Large intestine (tissue), 3 donors: ENCODE measurements around the gene METTL4. TPM values are rescaled to one million over a fixed set of nuclear protein-coding genes. Genes with fewer than 3 reads are reported as not detected.
A peak's percentile ranks its signal among the peaks of the same experiment; 100 is the strongest.
"Not testable (repeated sequence)": the region's sequence is repeated elsewhere in the genome, so short reads cannot be mapped to it uniquely, and the experiment has no call there.

ENCODE experiments used
- DNase-seq, 2 donors: peaks; one replicate each; pipeline versions ENCODE4 v3.0.0 to v3.0.0-alpha.2; 2013
- H3K27ac ChIP-seq: one replicate; pipeline ENCODE4 v1.5.1; 2013; ENCODE audit warnings: low read length
- H3K27me3 ChIP-seq: 2 replicates; pipeline ENCODE4 v1.6.1; 2013; ENCODE audit warnings: low read length; ENCODE audit not compliant: control insufficient read depth, insufficient read depth
- H3K36me3 ChIP-seq: 2 replicates; pipeline ENCODE4 v1.6.1; 2013; ENCODE audit warnings: low read length; ENCODE audit not compliant: control insufficient read depth, insufficient read depth
- H3K4me1 ChIP-seq: one replicate; pipeline ENCODE4 v1.6.1; 2013; ENCODE audit warnings: low read length; ENCODE audit not compliant: control insufficient read depth, insufficient read depth
- H3K4me3 ChIP-seq: one replicate; pipeline ENCODE4 v1.5.1; 2013; ENCODE audit warnings: low read length
- H3K9me3 ChIP-seq: one replicate; pipeline ENCODE4 v1.6.1; 2013; ENCODE audit warnings: mild to moderate bottlenecking, low read depth, low read length, moderate library complexity; ENCODE audit not compliant: control insufficient read depth
- WGBS: methylation state at CpG from one replicate; pipeline ENCODE4 v1.1.5; 2013; ENCODE audit warnings: low lambda C conversion rate; ENCODE audit not compliant: insufficient coverage; 5-methylcytosine and 5-hydroxymethylcytosine counted together
- polyA plus RNA-seq: library from polyadenylated mRNA; unstranded; fragments of 120-200 nt; gene quantifications from one replicate; pipeline ENCODE4 v1.2.1, GENCODE V29; 2013

The METTL4 gene
- polyA plus RNA-seq, 1 donor = 13.3 TPM

DNA sequence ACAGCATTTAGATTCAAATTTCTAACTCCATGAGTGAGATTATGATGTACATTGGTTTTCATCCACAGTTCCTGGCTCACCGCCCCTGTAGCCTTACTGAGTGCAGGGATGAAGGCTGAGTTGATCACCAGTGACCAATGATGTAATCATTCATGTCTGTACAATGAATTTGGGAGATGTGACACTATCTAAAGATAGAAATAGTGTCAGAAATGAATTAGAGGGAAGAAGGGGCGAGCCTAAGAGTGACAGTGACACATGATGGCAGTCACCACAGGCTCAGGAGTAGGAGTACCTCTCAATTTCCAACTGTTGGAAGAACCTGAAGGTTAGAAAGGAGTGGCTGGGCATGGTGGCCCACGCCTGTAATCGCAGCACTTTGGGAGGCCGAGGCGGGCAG is 3.2 kb downstream of the METTL4 start:
- no peak for DNase-seq
- H3K9me3 ChIP-seq = no peaks in the 10 kb centered on the region
- WGBS = 100% methylated on average over 1 of the region's 6 CpGs
- no peak overlapping the region for H3K4me3 ChIP-seq
- H3K4me1 ChIP-seq = peaks cover 4% of the 10 kb centered on the region
- H3K27ac ChIP-seq = no peak overlapping the region
- peaks cover 14% of the 10 kb centered on the region for H3K36me3 ChIP-seq
- H3K27me3 ChIP-seq = no peaks in the 10 kb centered on the region

DNA sequence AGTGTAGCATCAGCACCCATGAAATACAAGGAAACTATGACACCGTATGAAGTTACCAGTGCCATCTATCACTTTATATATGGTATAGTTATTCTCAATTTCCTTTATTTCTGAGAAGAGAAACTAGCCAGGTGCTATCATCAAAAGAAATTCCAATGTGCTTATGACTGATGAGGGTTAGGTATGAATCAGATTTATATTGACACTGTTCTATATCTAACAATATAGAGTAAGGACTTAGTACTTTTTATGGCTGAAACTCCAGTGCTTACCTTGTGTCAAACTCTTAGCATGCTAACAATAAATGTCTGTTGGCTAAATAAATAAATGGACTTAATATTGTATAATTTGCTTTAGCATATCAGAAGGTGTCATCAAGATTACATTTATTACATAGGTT is 6.9 kb downstream of the METTL4 start:
- DNase-seq = no peak
- 100% methylated on average over 1 of the region's 1 CpG for WGBS
- Histone ChIP-seq H3K36me3 (peaks cover 18% of the 10 kb centered on the region), H3K27ac (no peak overlapping the region), H3K27me3 (no peaks in the 10 kb centered on the region), H3K4me1 (no peaks in the 10 kb centered on the region), H3K9me3 (no peaks in the 10 kb centered on the region), H3K4me3 (no peak overlapping the region)

GRCh38 chr18:2559249-2559648 is 12.1 kb downstream of the METTL4 start:
- 100% methylated on average over 1 of the region's 1 CpG for WGBS
- H3K9me3 ChIP-seq = no peaks in the 10 kb centered on the region
- no peak overlapping the region for H3K4me3 ChIP-seq
- H3K36me3 ChIP-seq = peaks cover 6% of the 10 kb centered on the region
- no peak overlapping the region for H3K27ac ChIP-seq
- no peaks in the 10 kb centered on the region for H3K27me3 ChIP-seq
- no peaks in the 10 kb centered on the region for H3K4me1 ChIP-seq
- no peak for DNase-seq

DNA sequence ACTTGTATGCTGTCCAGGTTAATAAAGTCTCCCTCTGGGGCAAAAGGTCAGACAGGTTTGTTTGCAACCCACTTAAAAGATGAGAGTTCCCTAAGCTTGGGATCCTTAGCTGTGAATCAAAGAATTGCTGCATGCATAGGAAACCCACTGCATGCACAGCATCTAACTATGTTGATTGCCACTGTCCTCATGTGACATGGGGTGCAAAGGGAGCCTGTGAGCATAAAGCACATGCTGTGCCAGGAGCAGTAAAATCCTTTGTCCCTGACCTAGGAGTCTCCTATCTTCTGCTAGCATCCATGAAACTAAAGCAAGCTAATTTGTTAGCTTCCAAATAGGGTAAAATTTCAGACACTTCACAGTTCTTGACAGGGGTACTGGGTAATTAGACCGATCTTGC is 13.8 kb downstream of the METTL4 start:
- no peak for DNase-seq
- no peaks in the 10 kb centered on the region for H3K4me1 ChIP-seq
- no peak overlapping the region for H3K4me3 ChIP-seq
- H3K36me3 ChIP-seq = peaks cover 3% of the 10 kb centered on the region
- no peak overlapping the region for H3K27ac ChIP-seq
- no CpG with 5 or more reads among the region's 1 CpG for WGBS
- no peaks in the 10 kb centered on the region for H3K9me3 ChIP-seq
- H3K27me3 ChIP-seq = no peaks in the 10 kb centered on the region

DNA sequence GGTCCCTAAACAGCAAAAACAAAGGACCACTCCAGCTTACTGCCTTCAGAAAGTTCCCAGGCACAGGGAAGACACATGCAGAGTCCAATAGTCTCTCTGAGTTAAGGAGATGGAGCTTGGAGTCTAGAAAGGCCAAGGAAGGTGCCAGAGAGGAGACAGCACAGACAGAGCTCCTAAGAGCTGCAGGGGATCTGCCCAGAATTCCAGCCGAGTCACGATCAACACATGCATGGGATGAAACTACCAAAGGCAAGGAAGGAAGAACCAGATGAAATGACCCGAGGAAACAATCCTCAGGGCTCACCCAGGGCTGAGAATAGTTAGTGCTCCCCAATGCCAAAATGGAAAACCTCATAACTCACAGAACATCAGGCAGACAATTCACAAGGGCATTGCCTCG is 15.4 kb downstream of the METTL4 start:
- no peaks in the 10 kb centered on the region for H3K4me1 ChIP-seq
- H3K9me3 ChIP-seq = no peaks in the 10 kb centered on the region
- 50% methylated on average over 2 of the region's 4 CpGs for WGBS
- DNase-seq = no peak
- no peaks in the 10 kb centered on the region for H3K36me3 ChIP-seq
- H3K27me3 ChIP-seq = no peaks in the 10 kb centered on the region
- H3K27ac ChIP-seq = no peak overlapping the region
- H3K4me3 ChIP-seq = no peak overlapping the region

- Histone ChIP-seq H3K4me3 (no peak overlapping the region), H3K36me3 (no peaks in the 10 kb centered on the region), H3K4me1 (no peaks in the 10 kb centered on the region), H3K9me3 (no peaks in the 10 kb centered on the region), H3K27me3 (no peaks in the 10 kb centered on the region), H3K27ac (no peak overlapping the region)
- DNase-seq = no peak
- 92% methylated on average over 2 of the region's 4 CpGs for WGBS
Measured at GRCh38 chr18:2554696-2555095, 16.6 kb downstream of the METTL4 start.

GRCh38 chr18:2551425-2551824 is 19.9 kb downstream of the METTL4 start:
- H3K36me3 ChIP-seq = peaks cover 4% of the 10 kb centered on the region
- H3K4me3 ChIP-seq = no peak overlapping the region
- H3K4me1 ChIP-seq = no peaks in the 10 kb centered on the region
- H3K27ac ChIP-seq = no peak overlapping the region
- WGBS = 100% methylated on average over 1 of the region's 3 CpGs
- DNase-seq = no peak
- H3K9me3 ChIP-seq = no peaks in the 10 kb centered on the region
- H3K27me3 ChIP-seq = no peaks in the 10 kb centered on the region

DNA sequence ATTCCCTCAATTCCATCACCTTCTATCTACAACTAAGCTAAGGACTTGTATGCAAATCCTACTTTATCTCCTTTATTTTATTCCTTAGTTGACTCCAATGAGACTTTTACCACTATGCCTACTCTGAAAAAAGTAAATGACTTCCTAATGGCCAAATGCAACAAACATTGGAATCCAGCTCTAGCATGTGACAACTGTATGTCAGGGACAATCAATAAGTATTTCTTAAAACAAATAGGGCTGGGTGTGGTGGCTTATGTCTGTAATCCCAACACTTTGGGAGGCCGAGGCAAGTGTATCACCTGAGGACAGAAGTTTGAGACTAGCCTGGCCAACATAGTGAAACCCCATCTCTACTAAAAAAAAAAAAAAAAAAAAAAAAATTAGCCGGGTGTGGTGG is 21.8 kb downstream of the METTL4 start:
- H3K9me3 ChIP-seq = no peaks in the 10 kb centered on the region
- DNase-seq = no peak
- peaks cover 4% of the 10 kb centered on the region for H3K36me3 ChIP-seq
- no CpG with 5 or more reads among the region's 2 CpGs for WGBS
- no peaks in the 10 kb centered on the region for H3K27me3 ChIP-seq
- H3K27ac ChIP-seq = no peak overlapping the region
- no peak overlapping the region for H3K4me3 ChIP-seq
- H3K4me1 ChIP-seq = no peaks in the 10 kb centered on the region

GRCh38 chr18:2547477-2548087 is 23.7 kb downstream of the METTL4 start:
- WGBS = 48% methylated on average over 2 of the region's 4 CpGs
- Histone ChIP-seq H3K4me1 (no peaks in the 10 kb centered on the region), H3K4me3 (no peak overlapping the region), H3K27ac (no peak overlapping the region), H3K36me3 (peaks cover 10% of the 10 kb centered on the region), H3K27me3 (no peaks in the 10 kb centered on the region), H3K9me3 (no peaks in the 10 kb centered on the region)
- peak in 1 of 2 donors; percentile 21 for DNase-seq

DNA sequence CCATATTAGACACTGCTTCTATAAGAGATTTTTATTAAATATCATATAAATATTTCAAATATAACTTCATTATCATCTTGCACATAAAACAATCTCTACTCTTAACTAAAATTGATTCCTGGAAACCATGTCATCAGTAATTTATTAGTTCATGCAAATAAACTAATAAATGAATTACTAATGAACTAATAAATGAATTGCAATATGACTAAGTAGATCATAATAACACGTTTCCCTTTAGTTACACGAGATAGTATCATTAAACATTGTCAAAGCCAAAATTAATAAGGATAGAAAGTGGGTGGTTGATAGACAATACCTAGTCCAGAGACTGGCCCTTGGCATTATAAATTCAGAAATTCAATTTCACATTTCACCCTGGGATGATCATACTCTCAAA is 26.1 kb downstream of the METTL4 start:
- 67% methylated on average over 1 of the region's 2 CpGs for WGBS
- Histone ChIP-seq H3K27me3 (no peaks in the 10 kb centered on the region), H3K4me3 (no peak overlapping the region), H3K4me1 (no peaks in the 10 kb centered on the region), H3K36me3 (peaks cover 10% of the 10 kb centered on the region), H3K9me3 (no peaks in the 10 kb centered on the region), H3K27ac (no peak overlapping the region)
- DNase-seq = no peak

DNA sequence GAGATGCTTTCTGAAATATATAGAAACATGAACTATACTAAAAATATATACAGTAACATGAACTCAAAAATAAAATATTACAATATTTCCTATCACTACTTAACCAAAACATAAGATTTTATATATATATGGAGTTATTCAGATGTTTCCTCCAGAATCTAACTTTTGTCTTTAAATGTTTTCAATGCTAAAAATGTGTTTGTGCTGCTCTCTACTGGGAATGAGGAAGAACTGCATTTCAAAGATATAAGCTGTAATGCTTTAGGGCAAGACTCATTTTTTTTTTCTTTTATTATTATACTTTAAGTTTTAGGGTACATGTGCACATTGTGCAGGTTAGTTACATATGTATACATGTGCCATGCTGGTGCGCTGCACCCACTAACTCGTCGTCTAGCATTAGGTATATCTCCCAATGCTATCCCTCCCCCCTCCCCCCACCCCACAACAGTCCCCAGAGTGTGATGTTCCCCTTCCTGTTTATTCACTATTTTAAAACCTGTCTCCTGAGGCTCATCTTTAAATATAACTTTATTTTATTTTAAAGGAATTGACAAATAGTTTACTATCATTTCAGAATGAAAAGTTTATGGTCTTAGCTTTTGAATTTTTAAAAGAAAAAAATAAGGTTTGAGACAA is 29.3 kb downstream of the METTL4 start:
- not testable (repeated sequence) for H3K27ac ChIP-seq, DNase-seq, H3K27me3 ChIP-seq, H3K9me3 ChIP-seq, H3K4me1 ChIP-seq, H3K4me3 ChIP-seq
- WGBS = no CpG with 5 or more reads among the region's 3 CpGs
- H3K36me3 ChIP-seq = peaks cover 11% of the 10 kb centered on the region
